HG03571 (cell line): ENCODE measurements around the gene XPO1.
"Not testable (repeated sequence)": the region's sequence is repeated elsewhere in the genome, so short reads cannot be mapped to it uniquely, and the experiment has no call there.

Source experiments
- ATAC-seq: cut with Tn5 transposase; IDR thresholded peaks from one replicate; pipeline ENCODE4 v1.9.1; 2021; ENCODE audit not compliant: unreplicated experiment

The XPO1 gene, protein sequence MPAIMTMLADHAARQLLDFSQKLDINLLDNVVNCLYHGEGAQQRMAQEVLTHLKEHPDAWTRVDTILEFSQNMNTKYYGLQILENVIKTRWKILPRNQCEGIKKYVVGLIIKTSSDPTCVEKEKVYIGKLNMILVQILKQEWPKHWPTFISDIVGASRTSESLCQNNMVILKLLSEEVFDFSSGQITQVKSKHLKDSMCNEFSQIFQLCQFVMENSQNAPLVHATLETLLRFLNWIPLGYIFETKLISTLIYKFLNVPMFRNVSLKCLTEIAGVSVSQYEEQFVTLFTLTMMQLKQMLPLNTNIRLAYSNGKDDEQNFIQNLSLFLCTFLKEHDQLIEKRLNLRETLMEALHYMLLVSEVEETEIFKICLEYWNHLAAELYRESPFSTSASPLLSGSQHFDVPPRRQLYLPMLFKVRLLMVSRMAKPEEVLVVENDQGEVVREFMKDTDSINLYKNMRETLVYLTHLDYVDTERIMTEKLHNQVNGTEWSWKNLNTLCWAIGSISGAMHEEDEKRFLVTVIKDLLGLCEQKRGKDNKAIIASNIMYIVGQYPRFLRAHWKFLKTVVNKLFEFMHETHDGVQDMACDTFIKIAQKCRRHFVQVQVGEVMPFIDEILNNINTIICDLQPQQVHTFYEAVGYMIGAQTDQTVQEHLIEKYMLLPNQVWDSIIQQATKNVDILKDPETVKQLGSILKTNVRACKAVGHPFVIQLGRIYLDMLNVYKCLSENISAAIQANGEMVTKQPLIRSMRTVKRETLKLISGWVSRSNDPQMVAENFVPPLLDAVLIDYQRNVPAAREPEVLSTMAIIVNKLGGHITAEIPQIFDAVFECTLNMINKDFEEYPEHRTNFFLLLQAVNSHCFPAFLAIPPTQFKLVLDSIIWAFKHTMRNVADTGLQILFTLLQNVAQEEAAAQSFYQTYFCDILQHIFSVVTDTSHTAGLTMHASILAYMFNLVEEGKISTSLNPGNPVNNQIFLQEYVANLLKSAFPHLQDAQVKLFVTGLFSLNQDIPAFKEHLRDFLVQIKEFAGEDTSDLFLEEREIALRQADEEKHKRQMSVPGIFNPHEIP (N-terminal part only)

GRCh38 chr2:61538200-61538919, at the start of gene XPO1:
Gene XPO1 (minus strand): TSS chr2:61538356. CDS start chr2:61533897, 4,459 bp downstream.
- ATAC-seq: peak; percentile 76

- not testable (repeated sequence) for ATAC-seq
Observed at GRCh38 chr2:61586928-61587327, 48.8 kb upstream of the XPO1 start.

DNA sequence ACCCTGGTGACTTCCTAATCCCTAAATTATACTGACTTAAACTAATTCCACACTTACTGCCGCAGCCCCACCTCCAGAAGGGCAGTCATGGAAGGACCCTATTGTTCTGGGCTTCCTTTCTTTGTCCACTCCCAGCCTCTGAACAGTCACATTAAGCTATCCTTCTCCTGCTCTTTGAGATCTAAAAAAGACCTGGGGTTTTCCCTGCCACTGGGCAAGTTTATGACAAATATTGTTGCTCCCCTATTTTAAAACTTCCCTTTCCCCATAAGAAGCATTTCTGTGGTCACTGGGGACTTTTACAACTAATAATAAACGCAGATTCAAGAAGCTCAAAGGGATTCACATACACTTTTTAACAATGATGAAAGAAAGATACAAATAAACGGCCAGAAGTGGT, 47.2 kb upstream of the XPO1 start:
- no peak for ATAC-seq

DNA sequence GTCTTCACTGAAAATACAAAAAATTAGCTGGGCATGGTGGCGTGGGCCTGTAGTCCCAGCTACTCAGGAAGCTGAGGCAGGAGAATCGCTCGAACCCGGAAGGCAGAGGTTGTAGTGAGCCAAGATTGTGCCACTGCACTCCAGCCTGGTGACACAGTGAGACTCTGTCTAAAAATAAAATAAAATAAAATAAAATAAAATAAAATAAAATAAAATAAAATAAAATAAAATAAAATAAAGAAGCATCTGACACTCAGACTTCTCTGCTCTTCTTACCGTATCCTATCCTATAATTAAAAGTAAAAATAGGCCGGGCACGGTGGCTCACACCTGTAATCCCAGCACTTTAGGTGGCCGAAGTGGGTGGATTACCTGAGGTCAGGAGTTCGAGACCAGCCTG, 46.2 kb upstream of the XPO1 start:
- ATAC-seq: not testable (repeated sequence)

DNA sequence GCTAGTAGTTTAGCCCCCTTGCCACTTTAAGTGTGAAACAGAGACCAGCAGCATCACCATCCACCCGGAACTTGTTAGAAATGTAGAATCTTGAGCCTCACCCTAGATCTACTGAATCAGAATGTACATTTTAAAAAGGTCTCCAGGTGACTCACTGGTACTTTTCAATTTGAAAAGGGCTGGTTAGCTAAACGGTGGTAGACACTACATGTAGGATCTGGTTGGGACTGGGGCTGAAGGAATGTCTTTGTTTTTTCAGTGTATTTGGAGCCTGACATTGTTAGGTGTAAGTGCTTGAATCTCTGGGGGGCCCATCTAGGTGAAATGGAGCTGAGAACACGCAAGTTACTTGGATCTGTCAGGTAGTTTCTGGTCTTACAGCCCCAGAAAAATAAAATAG, 44.0 kb upstream of the XPO1 start:
- ATAC-seq: no peak

GRCh38 chr2:61581716-61582115, 43.6 kb upstream of the XPO1 start:
- no peak for ATAC-seq

GRCh38 chr2:61575447-61575859, 37.3 kb upstream of the XPO1 start:
- ATAC-seq: no peak

DNA sequence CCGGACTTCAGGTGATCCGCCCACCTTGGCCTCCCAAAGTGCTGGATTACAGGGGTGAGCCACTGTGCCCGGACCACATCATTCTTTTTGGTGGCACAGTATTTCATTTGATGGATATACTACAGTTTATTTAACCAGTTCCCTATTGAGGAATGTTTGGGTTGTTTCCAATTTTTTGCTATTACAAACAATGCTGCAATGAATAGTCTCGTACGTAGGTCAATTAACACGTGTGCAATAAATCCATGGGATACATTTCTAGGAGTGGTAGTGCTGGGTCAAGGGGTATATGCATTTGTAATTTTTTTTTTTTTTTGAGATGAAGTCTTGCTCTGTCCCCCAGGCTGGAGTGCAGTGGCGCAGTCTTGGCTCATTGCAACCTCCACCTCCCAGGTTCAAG, 28.4 kb upstream of the XPO1 start:
- no peak for ATAC-seq

GRCh38 chr2:61562615-61563014, 24.5 kb upstream of the XPO1 start:
- ATAC-seq: no peak

DNA sequence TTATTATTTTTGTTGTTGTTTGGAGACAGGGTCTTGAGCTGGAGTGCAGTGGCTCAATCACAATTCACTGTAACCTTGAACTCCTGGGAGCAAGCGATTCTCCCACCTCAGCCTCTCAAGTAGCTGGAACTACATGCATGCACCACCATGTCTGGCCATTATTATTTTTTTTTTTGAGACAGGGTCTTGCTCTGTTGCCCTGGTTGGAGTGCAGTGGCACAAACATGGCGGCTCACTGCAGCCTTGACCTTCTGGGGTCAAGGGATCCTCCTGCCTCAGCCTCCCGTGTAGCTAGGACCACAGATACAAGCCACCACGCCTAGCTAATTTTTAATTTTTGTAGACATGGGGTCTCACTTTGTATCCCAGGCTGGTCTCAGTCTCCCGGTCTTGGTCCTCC, 20.0 kb upstream of the XPO1 start:
- no peak for ATAC-seq

- no peak for ATAC-seq
Observed at GRCh38 chr2:61557381-61557780, 19.2 kb upstream of the XPO1 start.

DNA sequence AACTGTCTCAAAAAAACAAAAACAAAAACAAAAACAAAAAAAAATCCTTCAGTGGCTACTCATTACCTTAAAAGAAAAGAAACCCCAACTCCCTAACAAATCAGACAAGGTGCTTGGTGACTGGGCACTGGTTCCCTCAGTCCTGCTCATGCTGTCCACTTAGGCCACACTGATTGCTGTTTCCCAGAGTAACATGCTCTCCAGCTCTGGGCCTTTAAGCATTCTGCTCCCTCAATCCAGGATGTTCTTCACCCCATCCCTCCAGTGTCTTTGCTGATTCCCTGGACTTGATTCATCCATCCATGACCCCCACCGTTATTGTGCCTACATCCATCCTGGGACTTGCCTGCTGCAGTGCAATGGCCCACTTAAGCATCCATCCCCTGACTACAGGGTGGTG, 16.4 kb upstream of the XPO1 start:
- ATAC-seq: no peak

GRCh38 chr2:61550375-61551209, 12.4 kb upstream of the XPO1 start:
- no peak for ATAC-seq

DNA sequence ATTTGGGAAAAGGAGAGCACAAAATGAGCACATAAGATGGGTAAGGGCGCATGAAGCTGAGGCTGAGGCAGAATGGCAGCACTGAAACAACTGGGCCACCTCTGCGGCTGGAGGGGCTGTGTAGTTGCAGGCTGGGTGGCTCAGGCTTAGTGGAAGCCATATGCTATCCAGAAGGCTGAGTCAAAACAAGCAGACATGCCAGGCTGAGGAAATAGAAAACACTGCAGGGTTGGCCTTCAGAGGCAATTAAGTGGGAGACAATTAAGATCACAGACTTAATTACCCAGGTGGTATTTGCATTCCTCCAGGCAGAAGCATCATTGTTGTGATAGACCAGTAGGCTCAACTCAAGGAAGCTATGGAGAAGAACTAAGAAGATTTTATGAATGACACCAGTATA, 11.4 kb upstream of the XPO1 start:
- ATAC-seq: no peak

GRCh38 chr2:61543062-61543461, 4.9 kb upstream of the XPO1 start:
- no peak for ATAC-seq

GRCh38 chr2:61540167-61540566, 2.0 kb upstream of the XPO1 start:
- not testable (repeated sequence) for ATAC-seq

DNA sequence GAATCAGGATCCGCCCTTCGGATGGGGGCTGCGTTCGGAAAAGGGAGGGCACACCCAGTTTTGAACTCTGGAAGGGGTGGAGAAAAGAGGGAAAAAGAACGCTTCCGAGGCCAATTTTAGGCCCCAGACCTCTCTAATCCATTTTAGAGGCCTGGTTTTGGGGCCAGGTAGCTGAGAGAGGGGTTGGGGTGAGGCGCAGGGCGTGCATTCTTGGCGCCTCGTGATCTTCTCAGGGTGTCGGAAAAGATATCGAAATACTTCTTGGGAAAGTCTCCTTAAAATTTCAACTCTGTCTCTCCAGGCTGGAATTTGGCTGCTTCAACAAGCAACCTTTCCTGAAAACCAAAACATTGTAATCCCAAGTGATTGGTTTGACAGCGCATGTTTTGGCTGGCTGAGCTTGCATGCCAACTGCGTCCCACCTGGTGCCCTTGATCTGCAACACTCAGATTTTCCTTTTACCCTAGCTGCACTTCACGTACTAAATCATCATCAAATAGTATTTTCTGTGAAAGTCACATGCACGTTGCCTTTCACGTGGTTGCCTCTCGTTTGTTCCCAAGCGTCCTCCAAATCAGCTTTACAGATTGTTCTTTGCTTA, 864 bp upstream of the XPO1 start:
- no peak for ATAC-seq

DNA sequence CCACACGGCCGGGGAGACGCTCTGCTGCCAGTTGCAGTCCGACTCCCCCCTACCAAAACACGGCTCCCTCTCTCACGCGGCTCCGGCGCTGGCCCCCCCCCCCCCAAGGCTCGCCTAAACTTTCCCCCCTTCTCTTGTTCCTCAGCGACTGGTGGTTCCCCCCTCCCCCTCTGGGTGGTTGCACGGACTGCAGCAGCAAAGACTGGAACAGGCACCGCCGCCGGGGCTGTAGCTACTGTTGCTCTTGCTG, 281 bp downstream of the XPO1 start:
- ATAC-seq: no peak

GRCh38 chr2:61537277-61537949, 743 bp downstream of the XPO1 start:
- no peak for ATAC-seq
